Measurements from ENCODE around the gene GLTPD2.
"Not testable (repeated sequence)": the region's sequence is repeated elsewhere in the genome, so short reads cannot be mapped to it uniquely, and the experiment has no call there.

The GLTPD2 gene

DNA sequence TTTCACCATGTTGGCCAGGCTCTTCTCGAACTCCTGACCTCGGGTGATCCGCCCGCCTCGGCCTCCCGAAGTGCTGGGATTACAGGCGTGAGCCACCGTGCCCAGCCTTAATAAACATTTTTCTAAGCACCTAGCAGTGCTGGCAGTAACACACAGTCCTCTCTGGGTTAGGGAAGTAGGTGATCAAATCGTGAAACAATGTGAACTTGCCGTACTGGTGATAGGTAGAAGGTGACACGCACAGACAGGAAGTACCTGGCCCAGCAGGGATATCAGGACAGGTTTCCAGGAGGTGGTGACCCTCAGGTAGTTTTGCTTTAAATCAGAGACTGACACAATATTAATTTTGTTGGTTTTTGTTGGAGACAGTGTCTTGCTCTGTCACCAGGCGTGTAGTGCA lies 22.7 kb downstream of the GLTPD2 start:
- DNase-seq = no peak

GRCh38 chr17:4812690-4813089 lies 23.9 kb downstream of the GLTPD2 start:
- no peak for DNase-seq

GRCh38 chr17:4815043-4815675 lies 26.4 kb downstream of the GLTPD2 start:
- DNase-seq = no peak

DNA sequence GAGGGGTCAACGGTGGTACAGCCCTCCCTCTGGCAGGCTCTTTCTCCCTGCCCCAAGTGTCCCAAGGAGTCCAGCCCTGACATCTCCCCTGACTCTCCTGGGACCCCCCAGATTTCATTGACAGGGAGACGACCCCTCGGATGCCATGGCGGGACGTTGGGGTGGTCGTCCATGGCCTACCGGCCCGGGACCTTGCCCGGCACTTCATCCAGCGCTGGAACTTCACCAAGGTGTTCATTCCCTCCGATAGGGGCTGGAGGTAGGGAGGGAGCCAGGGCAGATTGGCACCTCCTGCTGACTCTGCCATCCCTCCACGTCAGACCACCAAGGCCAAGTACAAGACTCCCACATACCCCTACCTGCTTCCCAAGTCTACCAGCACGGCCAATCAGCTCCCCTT lies 28.1 kb downstream of the GLTPD2 start:
- no peak for DNase-seq

DNA sequence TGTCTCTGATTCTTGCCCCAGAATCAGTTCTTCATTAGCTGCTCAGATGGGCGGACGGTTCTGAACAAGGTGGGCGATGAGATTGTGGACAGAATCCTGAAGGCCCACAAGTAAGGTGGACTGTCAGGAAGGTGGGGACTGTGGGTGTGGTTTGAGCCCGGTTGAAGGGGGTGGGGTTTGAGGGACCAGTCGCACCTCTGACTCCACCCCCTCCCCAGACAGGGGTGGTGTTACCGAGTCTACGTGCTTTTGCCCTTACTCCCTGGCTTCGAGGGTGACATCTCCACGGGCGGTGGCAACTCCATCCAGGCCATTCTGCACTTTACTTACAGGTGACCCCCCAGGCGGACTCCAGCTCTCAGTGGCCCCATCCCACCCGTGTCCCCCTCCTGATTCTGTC lies 29.5 kb downstream of the GLTPD2 start:
- DNase-seq = no peak

DNA sequence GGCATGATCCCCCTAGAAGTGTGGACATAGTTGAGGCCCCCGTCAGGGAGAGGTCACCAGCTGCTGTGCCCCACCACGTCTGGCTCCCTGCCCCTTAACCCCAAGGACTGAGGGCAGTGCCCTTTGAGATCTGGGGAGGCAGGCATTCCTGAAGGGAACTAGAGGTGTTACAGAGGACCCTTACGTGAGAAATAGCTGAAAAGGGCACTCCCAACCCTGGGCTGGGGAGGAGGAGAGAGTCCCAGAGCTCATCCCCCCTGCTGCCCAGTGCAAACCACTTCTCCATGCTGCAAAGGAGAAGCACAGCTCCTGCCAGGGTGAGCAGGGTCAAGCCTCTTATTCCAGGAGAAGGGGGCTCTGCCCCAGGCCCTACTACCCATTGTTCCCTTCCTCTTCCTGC lies 34.1 kb downstream of the GLTPD2 start:
- no peak for DNase-seq

DNA sequence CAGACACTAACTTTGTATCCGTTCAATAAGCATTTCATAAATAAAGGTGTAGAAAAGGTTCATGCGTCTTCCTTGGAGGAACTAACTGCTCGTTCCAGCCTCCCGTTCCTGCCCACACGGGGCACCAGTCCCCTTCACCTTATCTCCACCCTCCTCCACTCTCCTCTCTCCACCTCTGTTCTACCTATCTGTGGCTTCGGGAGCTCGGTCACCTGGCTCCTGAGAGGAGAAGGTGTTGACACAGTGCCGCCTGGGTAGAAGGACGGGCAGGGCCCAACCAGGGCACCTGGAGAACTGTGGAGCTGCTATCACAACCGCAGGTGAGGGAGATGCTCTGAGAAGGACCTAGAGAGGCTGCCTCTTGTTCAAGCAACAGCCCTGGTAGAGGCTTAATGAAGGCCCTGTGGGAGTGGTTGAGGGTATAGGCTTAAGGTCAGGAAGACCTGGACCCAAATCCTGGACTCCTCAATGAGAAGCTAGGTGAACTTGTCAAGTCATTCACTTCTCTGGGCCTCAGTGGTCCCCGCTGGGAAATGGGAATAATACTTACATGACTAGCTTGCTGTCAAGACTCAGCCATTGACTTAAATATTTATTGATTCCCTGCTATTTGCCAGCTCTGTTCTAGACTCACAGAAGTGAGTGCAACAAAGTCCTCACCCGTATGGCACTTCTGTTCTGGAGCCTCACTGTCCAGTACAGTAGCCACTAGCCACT lies 34.8 kb downstream of the GLTPD2 start:
- DNase-seq = no peak

DNA sequence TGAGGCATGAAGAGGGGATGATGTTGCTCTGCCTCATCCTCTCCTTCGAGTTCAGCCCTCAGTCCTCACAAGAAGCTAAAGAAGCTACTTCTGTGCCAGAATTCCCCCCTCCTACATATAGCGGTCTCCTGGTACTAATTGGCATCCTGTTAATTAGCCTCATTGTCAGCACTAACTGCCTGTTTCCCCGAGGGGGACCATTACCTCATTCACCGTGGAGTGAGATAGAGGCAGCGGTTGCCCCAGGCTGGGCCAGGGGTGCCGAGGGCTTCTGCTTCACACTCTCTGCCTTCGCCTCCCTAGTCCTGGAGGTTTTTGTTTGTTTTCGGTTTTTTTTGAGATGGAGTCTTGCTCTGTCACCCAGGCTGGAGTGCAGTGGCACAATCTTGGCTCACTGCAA lies 38.6 kb downstream of the GLTPD2 start:
- DNase-seq = no peak

DNA sequence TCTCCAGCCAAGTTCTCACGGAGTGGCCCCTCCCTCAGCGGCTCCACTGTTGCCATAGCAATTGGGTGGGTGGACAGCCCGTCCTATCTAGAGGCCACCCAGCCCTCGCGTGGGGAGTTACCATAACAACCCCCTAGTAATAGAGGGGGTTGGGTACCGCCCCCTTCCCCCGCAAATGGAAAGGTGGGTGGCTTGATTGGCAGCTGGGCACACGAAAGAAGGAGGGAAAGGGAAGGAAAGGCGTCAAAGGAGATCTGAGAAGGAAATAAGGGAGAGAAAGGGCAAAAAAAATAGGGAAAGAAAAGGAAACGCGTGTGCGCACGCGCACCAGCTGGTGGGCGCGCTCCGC lies 44.0 kb downstream of the GLTPD2 start:
- DNase-seq = not testable (repeated sequence)

GRCh38 chr17:4833178-4833940 lies 44.6 kb downstream of the GLTPD2 start, which contains the start of gene MINK1:
MINK1 (plus strand) TSS chr17:4833340; CDS start chr17:4833584, 244 bp downstream.
- peak; percentile 92 for DNase-seq

- no peak for DNase-seq
Observed at GRCh38 chr17:4833941-4834680, 45.3 kb downstream of the GLTPD2 start.

DNA sequence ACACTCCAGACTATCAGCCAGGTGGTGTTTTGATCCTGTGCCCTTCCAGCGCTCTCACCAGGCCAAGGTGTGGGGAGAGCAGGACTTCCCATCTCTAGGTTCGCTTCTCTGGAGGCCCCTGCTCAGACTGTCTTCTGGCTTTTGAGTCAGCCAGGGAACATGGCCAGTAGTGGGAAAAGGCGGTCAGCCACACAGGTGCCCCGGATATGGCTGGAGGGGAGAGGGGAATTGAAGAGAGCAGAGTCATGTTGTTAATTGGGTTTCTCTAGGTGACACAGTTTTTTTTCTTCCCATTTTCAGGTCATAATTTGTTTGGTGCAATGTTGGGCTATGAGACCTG lies 45.9 kb downstream of the GLTPD2 start:
- DNase-seq = no peak

DNA sequence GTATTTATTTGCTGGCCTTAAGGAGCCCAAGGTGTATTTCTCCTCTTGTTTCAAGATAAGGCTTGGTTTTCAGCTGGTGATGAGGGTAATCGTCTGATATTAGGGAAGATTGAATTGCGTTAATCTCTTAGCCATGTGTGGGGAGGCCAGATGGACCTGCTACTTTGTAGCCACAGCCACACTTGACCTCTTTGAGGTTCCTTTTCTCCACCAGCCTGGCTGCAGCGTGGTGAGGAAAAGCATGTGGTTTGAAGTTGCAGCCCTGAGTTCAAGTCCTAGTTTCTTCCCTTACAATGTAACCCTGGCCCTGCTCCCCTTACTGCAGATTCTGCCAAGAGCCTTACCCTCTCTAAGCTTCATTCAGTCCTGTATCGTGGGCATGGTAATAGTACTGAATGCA lies 47.5 kb downstream of the GLTPD2 start:
- no peak for DNase-seq

DNA sequence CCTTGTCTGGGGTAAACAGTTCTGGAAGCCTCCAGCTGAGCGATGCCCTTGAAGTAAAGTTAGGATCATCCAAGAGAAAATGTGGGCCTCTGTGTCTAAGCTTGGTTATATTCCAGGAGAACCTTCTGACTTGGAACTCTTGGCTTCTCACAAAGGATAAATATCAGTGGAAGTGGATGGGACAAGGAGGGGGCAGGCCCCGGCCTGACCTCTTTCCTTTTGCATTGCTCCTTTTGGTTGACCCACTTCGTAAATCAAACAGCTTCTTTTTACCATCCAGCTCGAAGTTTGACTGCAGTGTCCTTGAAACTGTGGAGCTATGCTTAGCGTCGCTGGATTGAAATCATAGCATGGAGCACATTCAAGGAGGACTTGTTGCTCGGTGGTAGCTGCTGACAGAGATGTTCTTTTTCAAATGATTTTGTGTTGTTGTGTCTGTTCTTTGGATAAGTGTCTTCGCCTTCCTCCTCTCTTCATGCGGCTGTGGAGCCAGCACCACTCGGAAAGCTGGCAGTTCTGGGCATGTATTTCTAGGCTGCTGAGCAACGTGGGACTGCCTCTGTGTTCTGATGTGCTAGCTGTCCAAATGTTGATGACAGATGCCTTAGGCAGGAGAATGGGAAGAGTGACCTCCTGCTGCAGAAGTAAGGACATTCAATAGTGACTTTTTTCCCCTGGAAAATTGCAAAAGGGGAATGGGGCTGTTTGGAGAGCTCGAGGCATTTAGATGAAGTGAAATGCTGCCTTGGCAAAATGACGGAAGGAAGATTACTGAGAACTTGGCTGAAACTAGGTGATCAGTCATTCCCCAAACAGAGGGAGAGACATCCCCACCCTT lies 48.9 kb downstream of the GLTPD2 start:
- no peak for DNase-seq

DNA sequence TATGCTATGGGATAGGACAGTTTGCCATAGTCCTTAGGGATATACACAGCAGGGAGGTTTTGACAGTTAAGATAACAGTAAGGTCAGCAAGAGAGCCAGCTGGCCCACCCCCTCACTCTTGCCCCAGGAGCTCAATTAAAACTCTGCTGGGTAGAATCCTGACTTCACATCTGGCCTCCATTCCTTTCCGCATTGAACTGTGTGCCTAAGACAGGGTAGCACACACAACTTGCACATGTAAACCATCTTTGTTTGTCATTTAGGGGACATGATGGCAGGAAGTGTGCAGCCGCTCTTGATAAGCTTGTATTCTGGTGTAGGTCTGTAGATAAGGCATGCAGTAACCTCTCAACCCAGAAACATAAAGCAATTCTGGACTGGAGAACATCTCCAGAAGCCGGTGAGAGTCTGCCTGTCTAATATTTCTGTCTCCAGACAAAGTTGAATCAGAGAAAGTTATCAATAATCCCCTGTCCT lies 49.6 kb downstream of the GLTPD2 start:
- no peak for DNase-seq

GRCh38 chr17:4839221-4839620 lies 50.5 kb downstream of the GLTPD2 start:
- DNase-seq = no peak
